KMS-11 (cell line): ENCODE results near the gene CELSR3.

Experiments used
- H2AFZ ChIP-seq: fragments of 200-600 bp; sonication (generic); 2 replicates; pipeline ENCODE4 v1.6.1; 2016; ENCODE audit warnings: antibody characterized with exemption, mixed run types, low read depth
- H3K27ac ChIP-seq: fragments of 200-600 bp; sonication (generic); 2 replicates; pipeline ENCODE4 v1.6.1; 2016; ENCODE audit warnings: mild to moderate bottlenecking, mixed run types
- H3K27me3 ChIP-seq: fragments of 200-600 bp; sonication (generic); 2 replicates; pipeline ENCODE4 v1.6.1; 2017; ENCODE audit warnings: mild to moderate bottlenecking, low read depth, mixed run types, moderate library complexity; ENCODE audit not compliant: insufficient read depth
- H3K36me3 ChIP-seq: fragments of 200-600 bp; sonication (generic); 2 replicates; pipeline ENCODE4 v1.6.1; 2017; ENCODE audit warnings: mild to moderate bottlenecking, mixed run types; ENCODE audit not compliant: insufficient read depth
- H3K4me1 ChIP-seq: fragments of 200-600 bp; sonication (generic); 2 replicates; pipeline ENCODE4 v1.6.1; 2016; ENCODE audit warnings: mild to moderate bottlenecking, low read depth, mixed run types; ENCODE audit not compliant: poor library complexity, severe bottlenecking
- H3K4me2 ChIP-seq: fragments of 200-600 bp; sonication (generic); 2 replicates; pipeline ENCODE4 v1.7.0; 2016; ENCODE audit warnings: mild to moderate bottlenecking, mixed run types
- H3K4me3 ChIP-seq: fragments of 200-600 bp; sonication (generic); IDR thresholded peaks from 2 replicates; pipeline ENCODE4 v1.6.1; 2017; ENCODE audit warnings: low read depth, low read length, mixed read lengths; ENCODE audit not compliant: insufficient read depth
- H3K79me2 ChIP-seq: fragments of 200-600 bp; sonication (generic); 2 replicates; pipeline ENCODE4 v1.6.1; 2016; ENCODE audit warnings: low read depth, mixed run types; ENCODE audit not compliant: insufficient read depth
- H3K9ac ChIP-seq: fragments of 200-600 bp; sonication (generic); 2 replicates; pipeline ENCODE4 v1.6.1; 2016; ENCODE audit warnings: mild to moderate bottlenecking, mixed run types
- H4K20me1 ChIP-seq: fragments of 200-600 bp; sonication (generic); 2 replicates; pipeline ENCODE4 v1.6.1; 2016; ENCODE audit warnings: mild to moderate bottlenecking, mixed run types; ENCODE audit not compliant: insufficient read depth
- TF ChIP-seq, protein P1 (sequence below): fragments of 200-600 bp; sonication (generic); conservative IDR thresholded peaks from 2 replicates; pipeline ENCODE4 v1.6.1; 2017; ENCODE audit warnings: low read depth, mild to moderate bottlenecking, antibody characterized with exemption, low read length, moderate library complexity, mixed read lengths

CELSR3 gene

DNA sequence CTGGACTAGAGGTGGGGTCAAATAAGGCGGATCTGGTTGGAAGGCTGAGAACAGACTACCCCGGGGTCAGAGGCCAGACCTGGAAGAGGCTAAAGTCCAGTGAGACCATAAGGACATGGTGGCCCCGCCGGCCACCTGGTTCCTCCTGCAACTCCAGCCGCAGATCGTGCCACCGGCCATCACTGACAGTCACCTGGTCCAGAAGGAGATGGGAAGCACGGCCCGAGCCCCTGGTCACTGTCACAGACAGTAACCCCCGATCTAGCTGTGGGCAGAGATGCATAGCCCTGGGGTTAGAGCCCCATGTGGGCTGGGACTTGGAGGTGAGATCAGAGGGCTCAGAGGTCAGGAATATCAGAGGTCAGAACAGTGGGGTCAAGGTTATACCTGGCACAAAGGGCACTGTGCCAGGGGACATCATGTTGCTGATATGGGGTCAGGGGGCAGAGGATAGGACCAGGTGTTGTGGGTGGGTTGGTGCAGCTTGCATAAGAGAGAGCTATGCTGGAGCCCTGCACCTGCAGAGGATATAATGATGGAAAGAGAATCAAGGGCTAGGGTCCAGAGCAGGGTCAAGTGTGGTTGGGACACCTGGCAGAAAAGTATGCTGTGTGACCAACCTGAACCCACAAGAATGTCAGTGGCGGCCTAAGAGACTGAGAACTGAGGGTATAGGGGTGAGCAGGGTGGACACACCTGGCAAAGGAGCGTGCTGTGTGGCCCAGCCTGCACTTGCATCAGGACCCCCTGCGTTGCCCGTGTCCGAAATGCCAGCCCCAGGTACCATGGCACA, 9.6 kb downstream of the CELSR3 start:
- H3K27me3 ChIP-seq, result no peaks in the 10 kb centered on the region
- peaks cover 20% of the 10 kb centered on the region for H3K4me1 ChIP-seq
- no peak overlapping the region for H2AFZ ChIP-seq
- TF ChIP-seq, protein P1, sequence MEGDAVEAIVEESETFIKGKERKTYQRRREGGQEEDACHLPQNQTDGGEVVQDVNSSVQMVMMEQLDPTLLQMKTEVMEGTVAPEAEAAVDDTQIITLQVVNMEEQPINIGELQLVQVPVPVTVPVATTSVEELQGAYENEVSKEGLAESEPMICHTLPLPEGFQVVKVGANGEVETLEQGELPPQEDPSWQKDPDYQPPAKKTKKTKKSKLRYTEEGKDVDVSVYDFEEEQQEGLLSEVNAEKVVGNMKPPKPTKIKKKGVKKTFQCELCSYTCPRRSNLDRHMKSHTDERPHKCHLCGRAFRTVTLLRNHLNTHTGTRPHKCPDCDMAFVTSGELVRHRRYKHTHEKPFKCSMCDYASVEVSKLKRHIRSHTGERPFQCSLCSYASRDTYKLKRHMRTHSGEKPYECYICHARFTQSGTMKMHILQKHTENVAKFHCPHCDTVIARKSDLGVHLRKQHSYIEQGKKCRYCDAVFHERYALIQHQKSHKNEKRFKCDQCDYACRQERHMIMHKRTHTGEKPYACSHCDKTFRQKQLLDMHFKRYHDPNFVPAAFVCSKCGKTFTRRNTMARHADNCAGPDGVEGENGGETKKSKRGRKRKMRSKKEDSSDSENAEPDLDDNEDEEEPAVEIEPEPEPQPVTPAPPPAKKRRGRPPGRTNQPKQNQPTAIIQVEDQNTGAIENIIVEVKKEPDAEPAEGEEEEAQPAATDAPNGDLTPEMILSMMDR, result no peak
- H3K79me2 ChIP-seq, result no peaks in the 10 kb centered on the region
- H3K27ac ChIP-seq, result no peak overlapping the region
- no peaks in the 10 kb centered on the region for H4K20me1 ChIP-seq
- H3K9ac ChIP-seq, result no peak overlapping the region
- H3K4me3 ChIP-seq, result no peak overlapping the region
- peak overlapping the region; percentile 25; the same call in 1 of the 2 replicates for H3K4me2 ChIP-seq
- no peaks in the 10 kb centered on the region for H3K36me3 ChIP-seq

DNA sequence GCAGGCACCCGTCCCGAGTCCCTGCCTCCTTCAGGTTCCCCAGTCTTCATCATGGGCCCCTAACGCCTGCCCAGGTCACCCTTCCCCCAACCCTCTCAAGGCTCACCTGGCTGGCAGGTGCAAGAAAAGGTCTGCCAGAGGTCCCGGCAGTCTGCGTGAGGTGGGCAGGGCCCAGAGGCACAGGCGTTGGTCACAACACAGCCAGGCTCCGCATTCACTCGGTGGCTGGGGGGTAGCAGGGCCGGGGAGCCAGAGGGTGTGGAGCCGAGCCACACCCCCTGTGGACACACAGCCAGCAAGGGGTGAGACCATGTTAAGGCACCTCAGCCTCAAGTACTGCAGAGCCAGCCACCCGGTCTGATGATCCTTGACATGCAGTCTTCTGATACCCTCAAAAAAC, 10.9 kb downstream of the CELSR3 start:
- Histone ChIP-seq H2AFZ (no peak overlapping the region), H3K27me3 (no peaks in the 10 kb centered on the region), H4K20me1 (no peaks in the 10 kb centered on the region), H3K4me1 (peaks cover 20% of the 10 kb centered on the region), H3K4me3 (no peak overlapping the region), H3K4me2 (no peak overlapping the region), H3K27ac (no peak overlapping the region), H3K79me2 (no peaks in the 10 kb centered on the region), H3K36me3 (no peaks in the 10 kb centered on the region), H3K9ac (no peak overlapping the region)
- TF ChIP-seq, protein P1, result no peak

DNA sequence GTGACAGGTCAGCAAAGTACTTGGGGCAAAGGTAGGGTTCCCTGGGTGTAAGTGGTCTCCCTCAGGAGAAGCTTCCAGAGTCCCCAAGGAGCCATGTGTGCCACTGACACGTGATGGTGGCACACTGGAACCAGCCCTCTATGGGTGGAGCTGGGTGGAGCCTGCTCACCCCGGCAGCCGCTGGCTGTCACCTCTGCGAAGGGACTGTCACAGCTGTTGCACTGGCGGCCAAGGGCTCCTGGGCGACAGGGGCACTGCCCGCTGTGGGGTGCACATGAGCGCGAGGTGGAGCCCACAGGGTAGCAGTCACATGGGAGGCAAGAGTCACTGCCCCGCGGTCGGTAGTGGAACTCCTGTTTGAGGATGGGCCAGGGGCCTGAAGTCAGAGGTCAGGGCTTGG, 12.0 kb downstream of the CELSR3 start:
- no peak overlapping the region for H3K4me2 ChIP-seq
- H3K36me3 ChIP-seq, result no peaks in the 10 kb centered on the region
- TF ChIP-seq, protein P1, result no peak

DNA sequence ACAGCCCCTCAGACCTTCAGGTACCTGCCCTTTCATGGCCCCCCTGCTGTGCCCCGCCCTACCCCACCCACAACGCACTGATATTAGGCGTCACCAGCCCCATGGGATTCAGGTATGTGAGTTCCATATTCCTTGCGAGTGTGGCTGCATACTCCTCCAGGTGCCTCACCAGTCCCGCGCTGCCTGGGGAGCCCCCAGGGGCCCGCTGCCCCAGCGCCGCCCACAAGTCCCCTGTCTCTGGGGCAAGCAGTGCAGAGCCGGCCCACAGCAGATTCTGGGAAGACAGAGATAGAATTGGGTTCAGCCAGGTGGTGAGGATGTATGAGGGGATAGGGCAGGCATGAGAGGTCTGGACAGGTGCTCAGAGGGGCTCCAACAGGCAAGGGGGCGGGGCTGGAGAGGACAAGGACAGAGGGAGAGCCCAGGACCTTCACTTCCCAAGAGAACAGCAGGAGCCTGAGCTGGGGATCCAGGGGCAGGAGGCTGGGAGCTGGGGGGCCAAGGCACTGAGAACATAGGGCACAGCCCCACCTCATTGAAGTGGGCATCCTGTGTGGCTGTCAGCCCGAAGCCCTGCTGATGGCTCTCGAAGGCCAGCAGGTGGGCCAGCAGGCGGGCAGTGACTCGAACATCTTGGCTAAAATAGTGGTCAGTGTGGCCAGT, 14.4 kb downstream of the CELSR3 start:
- no peaks in the 10 kb centered on the region for H3K27me3 ChIP-seq
- H3K4me2 ChIP-seq, result no peak overlapping the region
- H3K4me1 ChIP-seq, result peaks cover 13% of the 10 kb centered on the region
- H3K9ac ChIP-seq, result no peak overlapping the region
- H2AFZ ChIP-seq, result no peak overlapping the region
- no peaks in the 10 kb centered on the region for H4K20me1 ChIP-seq
- TF ChIP-seq, protein P1, result no peak
- H3K36me3 ChIP-seq, result no peaks in the 10 kb centered on the region
- H3K79me2 ChIP-seq, result no peaks in the 10 kb centered on the region
- H3K4me3 ChIP-seq, result no peak overlapping the region
- H3K27ac ChIP-seq, result no peak overlapping the region

More for the DNA sequence above, 12.0 kb downstream of the CELSR3 start:
- Histone ChIP-seq H3K27ac (no peak overlapping the region), H3K79me2 (no peaks in the 10 kb centered on the region), H3K27me3 (no peaks in the 10 kb centered on the region), H3K4me3 (no peak overlapping the region), H4K20me1 (no peaks in the 10 kb centered on the region), H3K4me1 (peaks cover 20% of the 10 kb centered on the region), H3K9ac (no peak overlapping the region), H2AFZ (no peak overlapping the region)
